GM18505 (cell line): ENCODE measurements around the gene SLC6A12.
"Not testable (repeated sequence)": the region's sequence is repeated elsewhere in the genome, so short reads cannot be mapped to it uniquely, and the experiment has no call there.

Source experiments
- ATAC-seq: cut with Tn5 transposase; IDR thresholded peaks from one replicate; pipeline ENCODE4 v1.9.1; 2021; ENCODE audit not compliant: unreplicated experiment
- POLR2A ChIP-seq: IDR thresholded peaks from 4 replicates; pipeline ENCODE4 v1.6.1; 2011; ENCODE audit warnings: borderline replicate concordance; ENCODE audit not compliant: insufficient read depth, insufficient read length; ENCODE audit errors: extremely low read depth

Gene SLC6A12

GRCh38 chr12:242496-242895 lies 28.5 kb upstream of the SLC6A12 start:
- no peak for ATAC-seq
- no peak for TF ChIP-seq POLR2A

GRCh38 chr12:241266-241665 lies 27.3 kb upstream of the SLC6A12 start:
- no peak for TF ChIP-seq POLR2A
- no peak for ATAC-seq

GRCh38 chr12:240566-240965 lies 26.6 kb upstream of the SLC6A12 start:
- ATAC-seq: no peak
- TF ChIP-seq POLR2A: no peak

- no peak for TF ChIP-seq POLR2A
- no peak for ATAC-seq
Measured at GRCh38 chr12:238736-239398, 24.9 kb upstream of the SLC6A12 start.

- TF ChIP-seq POLR2A: no peak
- ATAC-seq: no peak
Measured at GRCh38 chr12:238116-238515, 24.2 kb upstream of the SLC6A12 start.

GRCh38 chr12:237026-237815 lies 23.3 kb upstream of the SLC6A12 start:
- no peak for TF ChIP-seq POLR2A
- ATAC-seq: no peak

- ATAC-seq: no peak
- no peak for TF ChIP-seq POLR2A
Measured at GRCh38 chr12:236445-236844, 22.5 kb upstream of the SLC6A12 start.

- ATAC-seq: not testable (repeated sequence)
Measured at GRCh38 chr12:235967-236366, 22.0 kb upstream of the SLC6A12 start.

- no peak for ATAC-seq
- TF ChIP-seq POLR2A: no peak
Measured at GRCh38 chr12:234891-235415, 21.0 kb upstream of the SLC6A12 start.

GRCh38 chr12:234019-234418 lies 20.1 kb upstream of the SLC6A12 start:
- no peak for TF ChIP-seq POLR2A
- ATAC-seq: no peak

GRCh38 chr12:233615-233968 lies 19.6 kb upstream of the SLC6A12 start:
- no peak for ATAC-seq
- TF ChIP-seq POLR2A: no peak

- no peak for ATAC-seq
- no peak for TF ChIP-seq POLR2A
Measured at GRCh38 chr12:232731-233614, 19.0 kb upstream of the SLC6A12 start.

GRCh38 chr12:230925-231671 lies 17.1 kb upstream of the SLC6A12 start:
- no peak for TF ChIP-seq POLR2A
- no peak for ATAC-seq
